Omental fat pad (tissue), 4 donors: Measurements from ENCODE around the gene YARS1. TPM values are rescaled to one million over a fixed set of nuclear protein-coding genes. Genes with fewer than 3 reads are reported as not detected.

Source experiments
- ATAC-seq: fragments of 150-250 bp; one replicate; pipeline ENCODE4 v1.9.1; 2016; ENCODE audit warnings: mild to moderate bottlenecking, moderate library complexity; ENCODE audit not compliant: low FRiP score
- DNase-seq: peaks from one replicate; pipeline ENCODE4 v3.0.0-alpha.2; 2019; ENCODE audit warnings: low spot score
- total RNA-seq, 4 donors: library from RNA; depleted of rRNA; stranded (reverse); fragments of >200 nt; gene quantifications; one replicate each; pipeline ENCODE4 v1.1.0, GENCODE V29; 2016
- TF ChIP-seq, protein P1 (sequence below), 3 donors: fragments of 450-650 bp; IDR thresholded peaks; one replicate each; pipeline ENCODE4 v1.5.1; 2016 to 2017; ENCODE audit warnings: antibody characterized with exemption in 3 of 3, mild to moderate bottlenecking in 3 of 3, moderate library complexity in 2 of 3

YARS1 gene
- total RNA-seq = 100 to 1,000 TPM in 1 of 4 donors, 10 to 100 TPM in 3; 59.1 to 124 (median 62.6) TPM

GRCh38 chr1:32817159-32817814 is at the start of gene YARS1, which contains the start of gene S100PBP:
YARS1 (minus strand) TSS chr1:32817358; CDS start chr1:32817244, 114 bp downstream.
S100PBP (plus strand) TSS chr1:32817653; CDS start chr1:32826100, 8,447 bp downstream.
- ATAC-seq (peak; percentile 98), DNase-seq (peak; percentile 96)
- TF ChIP-seq, protein P1, sequence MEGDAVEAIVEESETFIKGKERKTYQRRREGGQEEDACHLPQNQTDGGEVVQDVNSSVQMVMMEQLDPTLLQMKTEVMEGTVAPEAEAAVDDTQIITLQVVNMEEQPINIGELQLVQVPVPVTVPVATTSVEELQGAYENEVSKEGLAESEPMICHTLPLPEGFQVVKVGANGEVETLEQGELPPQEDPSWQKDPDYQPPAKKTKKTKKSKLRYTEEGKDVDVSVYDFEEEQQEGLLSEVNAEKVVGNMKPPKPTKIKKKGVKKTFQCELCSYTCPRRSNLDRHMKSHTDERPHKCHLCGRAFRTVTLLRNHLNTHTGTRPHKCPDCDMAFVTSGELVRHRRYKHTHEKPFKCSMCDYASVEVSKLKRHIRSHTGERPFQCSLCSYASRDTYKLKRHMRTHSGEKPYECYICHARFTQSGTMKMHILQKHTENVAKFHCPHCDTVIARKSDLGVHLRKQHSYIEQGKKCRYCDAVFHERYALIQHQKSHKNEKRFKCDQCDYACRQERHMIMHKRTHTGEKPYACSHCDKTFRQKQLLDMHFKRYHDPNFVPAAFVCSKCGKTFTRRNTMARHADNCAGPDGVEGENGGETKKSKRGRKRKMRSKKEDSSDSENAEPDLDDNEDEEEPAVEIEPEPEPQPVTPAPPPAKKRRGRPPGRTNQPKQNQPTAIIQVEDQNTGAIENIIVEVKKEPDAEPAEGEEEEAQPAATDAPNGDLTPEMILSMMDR (IDR thresholded peaks at IDR 0.05) = no peak

- no peak for ATAC-seq
- TF ChIP-seq, protein P1 (IDR thresholded peaks at IDR 0.05) = no peak
Observed at GRCh38 chr1:32865639-32866405, 48.7 kb upstream of the YARS1 start.

GRCh38 chr1:32864375-32865019 is 47.3 kb upstream of the YARS1 start:
- DNase-seq = no peak
- TF ChIP-seq, protein P1 (IDR thresholded peaks at IDR 0.05) = no peak
- ATAC-seq = no peak

More at GRCh38 chr1:32865639-32866405, 48.7 kb upstream of the YARS1 start:
- DNase-seq = no peak

DNA sequence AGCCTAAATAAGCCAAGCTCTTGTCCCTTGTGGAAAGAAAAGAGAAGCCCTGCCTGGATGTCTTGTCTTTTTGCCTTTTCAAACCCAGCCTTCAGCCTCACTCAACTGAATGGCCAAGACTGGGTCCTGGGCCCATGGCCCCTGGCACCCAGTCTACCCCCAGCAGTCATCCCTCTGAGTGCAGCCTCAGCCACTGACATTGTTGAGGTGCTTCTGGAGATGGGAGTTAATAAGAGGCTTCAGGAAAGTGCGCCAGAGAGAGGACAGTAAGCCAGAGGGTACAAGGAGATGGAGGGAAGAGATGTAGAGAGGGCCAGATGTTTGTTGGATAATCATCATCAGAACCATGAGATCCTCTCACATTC is 46.7 kb upstream of the YARS1 start:
- TF ChIP-seq, protein P1 (IDR thresholded peaks at IDR 0.05) = no peak
- ATAC-seq (no peak), DNase-seq (no peak)

DNA sequence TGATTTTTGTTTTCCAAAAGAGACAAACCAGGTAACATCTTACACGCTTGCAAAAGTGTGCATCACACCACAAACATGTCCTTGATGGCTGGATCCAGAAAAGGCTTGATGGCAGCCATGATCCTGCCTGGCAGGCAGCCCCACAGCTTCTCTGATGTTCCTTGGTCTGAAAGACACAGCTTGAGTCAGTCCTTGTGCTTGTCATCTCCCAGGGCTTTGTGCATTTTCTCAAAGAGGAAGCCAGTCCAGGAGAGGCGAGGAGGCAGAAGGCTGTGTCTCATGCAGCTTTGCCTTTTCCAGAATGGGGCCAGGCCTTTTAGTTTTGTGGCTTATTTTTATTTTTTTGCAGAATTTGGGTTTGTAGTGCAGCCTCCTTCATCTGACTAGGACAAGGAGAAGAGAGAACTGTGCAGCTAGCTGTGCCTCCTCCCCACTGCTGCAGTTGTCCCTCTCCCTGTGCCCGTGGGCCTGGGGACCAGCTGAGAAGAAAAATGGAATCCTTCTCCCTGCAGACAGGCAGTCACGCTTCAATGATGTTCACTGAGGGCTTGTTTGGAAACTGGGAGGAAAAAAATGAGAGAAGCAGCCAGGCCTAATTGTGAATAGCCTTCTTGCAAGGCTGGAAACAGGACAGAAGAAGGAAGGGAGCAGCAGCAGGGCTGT is 46.2 kb upstream of the YARS1 start:
- DNase-seq = no peak
- TF ChIP-seq, protein P1 (IDR thresholded peaks at IDR 0.05) = no peak
- ATAC-seq = no peak

GRCh38 chr1:32861904-32862695 is 44.9 kb upstream of the YARS1 start:
- TF ChIP-seq, protein P1 (IDR thresholded peaks at IDR 0.05) = no peak
- DNase-seq = no peak

More at GRCh38 chr1:32861904-32862695, 44.9 kb upstream of the YARS1 start:
- ATAC-seq = no peak
